Activated T-helper 9 cell treated with anti-CD3 and anti-CD28 coated beads, Interleukin-2, amount 50 U/mL, for 16 hours (primary cell): ENCODE data around the gene SOST.
A peak's percentile ranks its signal among the peaks of the same experiment; 100 is the strongest.
"Not testable (repeated sequence)": the region's sequence is repeated elsewhere in the genome, so short reads cannot be mapped to it uniquely, and the experiment has no call there.

Experiments used
- DNase-seq: peaks from one replicate; pipeline ENCODE4 v3.0.0-alpha.2; 2020; ENCODE audit warnings: low read depth

SOST gene

GRCh38 chr17:43758497-43759174 lies at the start of gene SOST:
Gene SOST, minus strand, starts transcription at chr17:43758791. Its CDS starts 50 bp downstream, at chr17:43758741.
- DNase-seq, result no peak

- DNase-seq, result no peak
These were observed 49.5 kb upstream of the SOST start for GRCh38 chr17:43808076-43808475.

- DNase-seq, result no peak
These were observed 46.5 kb upstream of the SOST start for GRCh38 chr17:43805117-43805516.

- DNase-seq, result no peak
These were observed 45.2 kb upstream of the SOST start for GRCh38 chr17:43803758-43804157.

- DNase-seq, result no peak
These were observed 43.3 kb upstream of the SOST start for GRCh38 chr17:43801844-43802243.

- no peak for DNase-seq
These were observed 42.1 kb upstream of the SOST start for GRCh38 chr17:43800736-43801135.

GRCh38 chr17:43799047-43799446 lies 40.5 kb upstream of the SOST start:
- DNase-seq, result no peak

GRCh38 chr17:43798024-43798423 lies 39.4 kb upstream of the SOST start:
- DNase-seq, result not testable (repeated sequence)

- DNase-seq, result not testable (repeated sequence)
These were observed 34.1 kb upstream of the SOST start for GRCh38 chr17:43792668-43793067.

- DNase-seq, result no peak
These were observed 33.0 kb upstream of the SOST start for GRCh38 chr17:43791589-43791988.

GRCh38 chr17:43790311-43790940 lies 31.8 kb upstream of the SOST start:
- no peak for DNase-seq

- DNase-seq, result no peak
These were observed 30.9 kb upstream of the SOST start for GRCh38 chr17:43789482-43789881.

GRCh38 chr17:43788540-43788939 lies 29.9 kb upstream of the SOST start:
- no peak for DNase-seq

GRCh38 chr17:43787728-43788127 lies 29.1 kb upstream of the SOST start:
- no peak for DNase-seq

GRCh38 chr17:43784628-43785101 lies 26.1 kb upstream of the SOST start:
- no peak for DNase-seq

GRCh38 chr17:43784068-43784467 lies 25.5 kb upstream of the SOST start:
- no peak for DNase-seq

GRCh38 chr17:43782913-43783680 lies 24.5 kb upstream of the SOST start:
- DNase-seq, result no peak

GRCh38 chr17:43780135-43780534 lies 21.5 kb upstream of the SOST start, which contains the start of gene CFAP97D1:
Gene CFAP97D1, plus strand, starts transcription at chr17:43780435. Its CDS starts 28 bp downstream, at chr17:43780463.
- no peak for DNase-seq

- no peak for DNase-seq
These were observed 20.8 kb upstream of the SOST start for GRCh38 chr17:43779145-43780125.

- peak; percentile 64 for DNase-seq
These were observed 19.9 kb upstream of the SOST start, which contains the start of gene DUSP3 for GRCh38 chr17:43778337-43779144. Gene DUSP3, minus strand, starts transcription at chr17:43778977. Its CDS starts 53 bp downstream, at chr17:43778924.
